HG03575 (cell line): ENCODE data around the gene TLE2.
"Not testable (repeated sequence)": the region's sequence is repeated elsewhere in the genome, so short reads cannot be mapped to it uniquely, and the experiment has no call there.

Experiments
- ATAC-seq: cut with Tn5 transposase; IDR thresholded peaks from one replicate; pipeline ENCODE4 v1.9.1; 2021; ENCODE audit not compliant: unreplicated experiment, insufficient number of reproducible peaks, low FRiP score; ENCODE audit errors: extremely low read depth

TLE2 gene

GRCh38 chr19:3020321-3020960 is 8.6 kb downstream of the TLE2 start:
- ATAC-seq = no peak

DNA sequence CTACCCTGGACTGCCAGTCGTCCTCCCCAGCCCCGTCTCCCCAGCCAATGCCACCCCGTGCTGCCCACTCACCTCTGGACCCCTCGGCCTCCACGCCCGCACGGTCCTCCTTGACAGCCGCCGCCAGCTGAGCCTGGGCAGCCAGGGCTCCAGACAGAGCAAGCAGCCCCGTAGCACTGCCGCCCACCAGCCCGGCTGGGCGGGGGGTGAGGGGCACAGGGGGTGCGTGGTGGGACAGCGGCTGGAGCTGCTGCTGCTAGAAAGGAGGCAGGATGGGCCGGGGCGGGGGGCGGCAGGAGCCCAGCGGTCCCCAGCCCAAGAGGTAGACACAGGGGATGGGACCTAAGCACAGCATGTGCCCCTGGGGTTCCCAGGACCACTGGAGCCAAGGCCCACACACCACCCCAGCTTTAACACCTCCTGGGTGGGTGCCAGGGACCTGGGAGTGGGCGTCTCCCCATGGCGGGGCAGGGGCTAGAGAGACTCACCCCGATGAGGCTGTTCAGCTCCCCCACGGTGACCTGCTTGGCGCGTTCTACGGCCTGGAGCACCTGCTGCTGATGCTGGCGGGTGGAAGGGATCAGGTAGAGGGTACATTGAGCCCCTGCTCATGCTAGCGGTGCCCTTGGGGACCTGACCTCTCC is 9.7 kb downstream of the TLE2 start:
- no peak for ATAC-seq

DNA sequence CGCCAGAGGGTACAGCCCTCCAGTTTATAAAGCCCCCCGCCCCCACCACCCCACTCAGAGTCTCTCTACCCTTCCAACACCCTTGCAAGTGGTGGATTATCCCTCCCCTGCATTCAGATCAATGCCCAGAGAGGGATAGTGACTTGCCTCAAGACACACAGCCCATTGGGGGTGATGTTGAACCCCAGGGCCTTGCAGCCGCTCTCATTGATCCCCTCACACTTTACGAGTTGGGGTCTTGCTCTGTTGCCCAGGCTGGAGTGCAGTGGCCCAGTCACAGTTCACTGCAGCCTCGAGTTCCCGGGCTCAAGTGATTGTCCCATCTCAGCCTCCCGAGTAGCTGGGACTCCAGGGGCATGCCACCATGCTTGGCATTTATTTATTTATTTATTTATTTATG is 11.2 kb downstream of the TLE2 start:
- ATAC-seq = no peak

DNA sequence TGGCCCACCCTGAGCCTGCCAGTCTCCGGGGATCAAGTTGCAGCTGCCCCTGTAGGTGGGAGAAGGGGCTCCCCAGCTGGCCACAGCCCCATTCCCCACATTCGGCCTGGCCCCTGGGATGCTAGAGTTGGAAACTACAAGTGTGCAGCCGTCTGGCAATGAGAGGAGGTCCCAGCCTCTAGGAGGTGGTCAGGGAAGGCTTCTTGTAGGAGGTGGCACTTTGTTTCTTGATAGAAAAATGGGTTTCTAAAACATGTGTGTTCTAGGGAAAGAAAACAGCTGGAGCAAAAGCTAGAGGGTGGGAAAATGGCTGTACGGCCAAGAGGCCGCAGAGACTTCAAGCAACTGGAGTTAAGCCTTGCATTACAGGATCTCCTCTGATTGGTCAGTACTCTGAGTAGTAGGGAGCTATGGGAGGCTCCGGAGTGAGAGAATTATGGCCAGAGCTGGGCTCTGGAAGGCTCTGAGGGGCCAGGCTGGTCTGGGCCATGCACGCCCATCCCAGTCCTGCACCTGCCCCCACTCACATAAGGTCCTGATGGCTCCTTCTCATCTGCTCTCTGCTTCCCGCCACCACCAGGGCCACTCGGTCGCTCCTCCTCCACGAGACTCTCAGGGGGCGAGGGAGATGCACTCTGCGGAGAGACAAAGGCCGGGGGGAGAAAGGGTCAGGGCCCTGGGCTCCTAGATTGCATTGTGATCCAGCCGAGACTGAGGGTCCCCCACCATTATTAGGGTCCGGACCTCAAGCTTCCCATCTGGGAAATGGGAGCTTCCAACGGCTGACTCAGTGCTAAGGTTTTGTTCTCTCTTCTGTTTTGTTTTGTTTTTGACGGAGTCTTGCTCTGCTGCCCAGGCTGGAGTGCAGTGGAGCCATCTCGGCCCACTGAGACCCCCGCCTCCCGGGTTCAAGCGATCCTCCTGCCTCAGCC is 13.7 kb downstream of the TLE2 start:
- ATAC-seq = no peak

DNA sequence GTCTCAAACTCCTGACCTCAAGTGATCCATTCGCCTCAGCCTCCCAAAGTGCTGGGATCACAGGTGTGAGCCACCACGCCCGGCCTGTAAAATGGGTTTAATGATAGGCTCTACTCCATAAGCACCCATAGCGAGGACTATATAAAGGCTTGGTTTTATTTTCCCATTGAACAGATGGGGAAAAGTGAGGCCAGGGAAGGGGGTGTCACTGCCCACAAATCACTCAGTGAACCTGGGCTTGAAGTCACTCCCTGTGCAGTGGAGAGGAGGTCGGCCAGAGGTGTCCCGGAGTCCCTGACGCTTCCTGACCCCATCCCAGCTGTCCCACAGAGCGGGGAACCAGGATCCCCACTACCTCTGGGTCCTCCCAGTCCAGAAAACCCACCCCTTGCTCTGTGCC is 14.9 kb downstream of the TLE2 start:
- ATAC-seq = no peak

DNA sequence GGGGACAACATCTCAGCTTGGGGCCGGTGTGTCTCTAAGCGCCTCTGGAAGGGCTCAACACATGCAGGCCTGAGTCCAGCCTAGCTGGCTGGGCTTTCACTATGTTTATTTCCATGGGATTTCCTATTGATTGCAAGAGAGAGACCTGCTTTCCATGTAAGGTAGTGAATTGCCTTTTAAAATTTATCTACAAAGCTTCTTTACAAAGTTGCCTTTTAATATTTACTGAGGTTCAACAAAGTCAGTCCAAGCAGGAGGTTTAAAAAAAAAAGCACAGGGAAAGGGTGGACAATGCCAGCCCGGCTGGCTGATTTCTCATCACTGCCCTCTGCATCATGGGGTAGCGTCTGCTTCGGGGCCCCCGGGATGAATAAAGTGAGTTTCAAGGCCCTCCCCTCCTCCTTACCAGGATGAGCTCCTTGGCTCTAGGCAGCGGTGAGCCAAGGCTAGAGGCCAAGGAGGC is 15.8 kb downstream of the TLE2 start:
- no peak for ATAC-seq

GRCh38 chr19:3012621-3013262 is 16.3 kb downstream of the TLE2 start:
- no peak for ATAC-seq

GRCh38 chr19:3012059-3012458 is 17.0 kb downstream of the TLE2 start:
- ATAC-seq = not testable (repeated sequence)

DNA sequence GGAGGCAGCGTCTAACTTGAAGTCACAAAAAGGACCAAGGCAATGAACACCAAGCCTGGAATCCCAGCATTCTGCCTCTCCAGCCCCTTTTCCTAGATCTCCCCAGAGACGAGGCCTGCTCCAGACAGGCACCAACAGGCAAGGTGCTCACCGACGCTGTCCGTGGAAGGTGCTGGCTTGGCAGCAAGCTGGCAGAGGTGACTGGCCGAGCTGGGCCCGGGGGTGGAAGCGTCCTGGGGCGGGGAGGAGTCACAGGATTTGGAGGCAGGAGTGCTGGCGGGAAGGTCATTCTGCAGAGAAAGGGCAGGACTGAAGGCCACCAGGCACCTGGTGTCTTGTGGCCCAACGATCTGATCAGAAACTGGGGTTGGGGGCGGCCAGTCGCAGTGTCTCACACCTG is 18.2 kb downstream of the TLE2 start:
- ATAC-seq = no peak

DNA sequence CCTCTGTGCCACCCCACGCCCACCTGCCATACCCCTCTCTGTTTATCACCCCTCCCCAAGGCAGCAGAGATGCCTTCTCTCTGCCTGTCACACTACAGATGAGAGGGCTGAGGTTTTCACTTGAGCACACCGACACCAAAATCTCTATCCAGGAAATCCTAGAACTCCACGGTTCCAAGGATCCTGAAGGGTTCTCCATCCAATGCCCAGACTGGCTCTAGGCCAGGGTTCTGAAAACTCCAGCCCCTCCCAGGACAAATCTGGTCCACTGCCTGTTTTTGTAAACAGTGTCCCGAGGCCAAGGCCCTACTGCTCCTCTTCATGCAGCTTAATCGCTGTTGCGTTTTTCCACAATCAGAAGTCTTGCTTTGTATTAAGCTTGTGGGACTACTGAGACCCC is 20.1 kb downstream of the TLE2 start:
- ATAC-seq = no peak

GRCh38 chr19:3007975-3008374 is 21.1 kb downstream of the TLE2 start:
- no peak for ATAC-seq

- no peak for ATAC-seq
These were observed 22.9 kb downstream of the TLE2 start for GRCh38 chr19:3006075-3006767.

DNA sequence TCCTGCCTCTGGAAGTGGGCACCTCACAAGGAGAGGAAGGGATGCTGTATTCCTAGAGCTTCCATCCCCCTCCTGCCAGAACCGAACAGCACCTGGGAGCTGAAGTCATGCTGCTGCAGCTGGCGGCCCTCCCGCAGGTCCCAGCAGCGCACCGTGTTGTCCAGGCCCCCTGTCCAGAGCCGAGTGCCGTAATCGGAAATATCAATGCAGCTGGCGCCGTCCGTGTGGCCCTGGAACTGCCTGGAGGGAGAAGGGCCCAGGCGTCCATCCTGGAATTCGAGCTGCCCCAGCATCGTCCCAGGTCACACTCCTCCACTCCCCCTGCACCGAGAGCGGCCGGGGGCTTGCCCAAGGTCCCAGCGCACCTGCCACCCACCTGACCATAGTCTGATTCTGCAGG is 23.7 kb downstream of the TLE2 start:
- ATAC-seq = no peak

DNA sequence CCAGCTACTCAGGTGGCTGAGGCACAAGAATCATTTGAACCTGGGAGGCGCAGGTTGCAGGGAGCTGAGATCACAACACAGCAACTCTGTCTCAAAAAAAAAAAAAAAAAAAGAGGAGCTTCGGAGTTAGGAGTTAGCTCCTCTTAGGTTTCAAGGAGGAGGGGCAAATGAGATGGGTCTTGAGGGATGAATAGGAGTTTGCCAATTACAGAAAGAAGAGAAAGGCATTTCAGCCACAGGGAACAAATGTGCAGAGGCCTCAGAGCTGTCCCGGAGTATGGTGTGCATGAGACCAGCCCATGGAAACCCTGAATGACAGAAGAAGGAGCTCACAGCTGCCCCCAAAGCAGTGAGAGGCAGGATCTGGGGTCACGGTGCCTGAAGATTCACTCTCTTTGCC is 24.6 kb downstream of the TLE2 start:
- ATAC-seq = no peak

DNA sequence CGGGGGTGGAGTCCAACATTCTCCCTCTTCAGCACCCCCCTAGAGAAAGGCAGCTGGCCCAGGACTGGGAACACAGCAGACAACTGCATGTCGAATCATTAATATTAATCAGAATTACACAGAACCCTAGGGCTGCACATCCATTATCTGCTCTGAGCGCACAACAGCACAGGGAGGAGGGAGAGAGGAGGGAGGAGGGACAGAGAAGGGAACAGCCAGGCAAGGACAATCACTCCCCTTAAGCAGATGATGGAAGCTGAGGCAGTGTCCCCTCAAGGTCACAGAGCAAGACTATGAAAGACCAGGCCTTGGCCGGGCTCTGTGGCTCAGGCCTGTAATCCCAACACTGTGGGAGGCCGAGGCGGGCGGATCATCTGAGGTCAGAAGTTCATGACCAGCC is 26.0 kb downstream of the TLE2 start:
- ATAC-seq = no peak

- ATAC-seq = no peak
These were observed 27.8 kb downstream of the TLE2 start for GRCh38 chr19:3001235-3001800.

- no peak for ATAC-seq
These were observed 30.4 kb downstream of the TLE2 start for GRCh38 chr19:2998642-2999041.

GRCh38 chr19:2997720-2998119 is 31.4 kb downstream of the TLE2 start:
- no peak for ATAC-seq
